Calu3 (cell line): ENCODE measurements around the gene CAMKMT. TPM values are rescaled to one million over a fixed set of nuclear protein-coding genes. Genes with fewer than 3 reads are reported as not detected.

Experiments
- BruUV-seq: library from RNA; stranded (reverse); fragments of 400-500 nt; replicated peaks from 2 replicates; lab custom pipeline; 2021; lab: Mats Ljungman, UMichigan
- CTCF ChIA-PET: fragments of 300-600 bp; sonication (Branson Sonifier 250); formaldehyde crosslinking; loops from one replicate; lab custom pipeline; 2022; ENCODE audit warnings: antibody characterized with exemption; lab: Charles Lee
- DNase-seq: peaks from one replicate; pipeline ENCODE4 v3.0.0; 2022
- H3K27ac Mint-ChIP-seq: one replicate; pipeline ENCODE4 v1.8.0; 2022; ENCODE audit warnings: mixed read lengths; ENCODE audit not compliant: unreplicated experiment
- H3K27me3 Mint-ChIP-seq: one replicate; pipeline ENCODE4 v1.8.0; 2022; ENCODE audit warnings: mixed read lengths; ENCODE audit not compliant: unreplicated experiment
- H3K36me3 Mint-ChIP-seq: one replicate; pipeline ENCODE4 v1.8.0; 2022; ENCODE audit warnings: mild to moderate bottlenecking, moderate library complexity, mixed read lengths; ENCODE audit not compliant: insufficient read depth, unreplicated experiment
- H3K4me1 Mint-ChIP-seq: one replicate; pipeline ENCODE4 v1.8.0; 2022; ENCODE audit warnings: mild to moderate bottlenecking, low read depth, mixed read lengths; ENCODE audit not compliant: unreplicated experiment
- H3K4me3 Mint-ChIP-seq: one replicate; pipeline ENCODE4 v1.8.0; 2022; ENCODE audit warnings: mild to moderate bottlenecking, low read depth, moderate library complexity, mixed read lengths; ENCODE audit not compliant: unreplicated experiment
- H3K9me3 Mint-ChIP-seq: one replicate; pipeline ENCODE4 v1.8.0; 2022; ENCODE audit warnings: low read depth, mixed read lengths; ENCODE audit not compliant: unreplicated experiment
- CTCF ChIP-seq: fragments of 200-600 bp; IDR thresholded peaks from one replicate; pipeline ENCODE4 v1.8.0; 2022; ENCODE audit warnings: antibody characterized with exemption; ENCODE audit not compliant: unreplicated experiment
- intact Hi-C: fragments of 100-400 bp; cut with micrococcal nuclease; formaldehyde crosslinking; loops from one replicate; pipeline ENCODE4 v1.10.0; 2022; ENCODE audit not compliant: unreplicated experiment
- total RNA-seq: library from RNA; stranded (reverse); gene quantifications from 2 replicates; pipeline ENCODE4 v1.2.3, GENCODE V29; 2022

The CAMKMT gene
- total RNA-seq, 1 experiment from 2014 or later, result 20.6 TPM

GRCh38 chr2:44551497-44551896 is 189.8 kb downstream of the CAMKMT start:
- Mint-ChIP-seq H3K4me1 (peaks cover 58% of the 10 kb centered on the region), H3K27ac (no peak overlapping the region), H3K27me3 (no peaks in the 10 kb centered on the region), H3K36me3 (peaks cover 4% of the 10 kb centered on the region), H3K9me3 (no peaks in the 10 kb centered on the region), H3K4me3 (no peak overlapping the region)
- no peak for DNase-seq
- BruUV-seq, result no TSS peak
- intact Hi-C loops, result no loop called here
- no peak for TF ChIP-seq CTCF
- CTCF ChIA-PET, result no interaction called here

- DNase-seq, result no peak
- H3K36me3 Mint-ChIP-seq, result peaks cover 4% of the 10 kb centered on the region
- CTCF ChIA-PET, result interaction anchor here (0.7 kb wide), 1 partner anchor 121 kb away, joined by 5 read pairs; no protein-coding TSS in a partner anchor
- no peak for TF ChIP-seq CTCF
- intact Hi-C loops, result no loop called here
- no peak overlapping the region for H3K4me3 Mint-ChIP-seq
- no peak overlapping the region for H3K27ac Mint-ChIP-seq
- no peaks in the 10 kb centered on the region for H3K27me3 Mint-ChIP-seq
- peaks cover 44% of the 10 kb centered on the region for H3K4me1 Mint-ChIP-seq
- no TSS peak for BruUV-seq
- H3K9me3 Mint-ChIP-seq, result no peaks in the 10 kb centered on the region
Observed at GRCh38 chr2:44553456-44553855, 191.7 kb downstream of the CAMKMT start.

DNA sequence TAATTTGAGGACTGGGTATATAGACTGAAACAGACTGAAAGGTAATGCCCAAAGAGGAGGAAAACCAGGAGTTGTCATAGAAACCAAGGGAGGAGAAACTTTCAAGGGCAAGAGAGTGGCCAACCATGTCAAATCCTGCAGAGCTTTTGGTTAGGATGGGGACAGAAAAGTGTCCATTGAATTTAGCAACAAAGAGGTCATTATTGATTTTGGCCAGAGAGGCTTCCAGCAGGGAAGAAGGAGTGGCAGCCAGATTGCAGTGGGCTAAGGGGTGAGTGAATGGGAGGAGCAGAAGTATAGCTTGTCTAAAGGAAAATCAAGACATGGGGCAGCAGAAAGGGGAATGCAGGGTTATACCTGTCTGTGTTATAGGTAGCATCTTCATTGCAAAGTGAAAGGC is 194.0 kb downstream of the CAMKMT start:
- Mint-ChIP-seq H3K9me3 (no peaks in the 10 kb centered on the region), H3K27me3 (no peaks in the 10 kb centered on the region), H3K4me1 (peaks cover 24% of the 10 kb centered on the region), H3K27ac (no peak overlapping the region), H3K4me3 (no peak overlapping the region), H3K36me3 (peaks cover 4% of the 10 kb centered on the region)
- CTCF ChIA-PET, result no interaction called here
- intact Hi-C loops, result no loop called here
- DNase-seq, result no peak
- no TSS peak for BruUV-seq
- TF ChIP-seq CTCF, result no peak

GRCh38 chr2:44559108-44559507 is 197.4 kb downstream of the CAMKMT start:
- intact Hi-C loops, result no loop called here

More at GRCh38 chr2:44559108-44559507, 197.4 kb downstream of the CAMKMT start:
- H3K4me3 Mint-ChIP-seq, result no peak overlapping the region
- no peak overlapping the region for H3K27ac Mint-ChIP-seq
- BruUV-seq, result no TSS peak
- peaks cover 4% of the 10 kb centered on the region for H3K36me3 Mint-ChIP-seq
- TF ChIP-seq CTCF, result no peak
- peaks cover 24% of the 10 kb centered on the region for H3K4me1 Mint-ChIP-seq
- H3K9me3 Mint-ChIP-seq, result no peaks in the 10 kb centered on the region
- CTCF ChIA-PET, result interaction anchor here (1.7 kb wide), 1 partner anchor 79 kb away, joined by 5 read pairs; no protein-coding TSS in a partner anchor
- H3K27me3 Mint-ChIP-seq, result no peaks in the 10 kb centered on the region
- no peak for DNase-seq
